ENCODE results near the gene OTUD4.

DNA sequence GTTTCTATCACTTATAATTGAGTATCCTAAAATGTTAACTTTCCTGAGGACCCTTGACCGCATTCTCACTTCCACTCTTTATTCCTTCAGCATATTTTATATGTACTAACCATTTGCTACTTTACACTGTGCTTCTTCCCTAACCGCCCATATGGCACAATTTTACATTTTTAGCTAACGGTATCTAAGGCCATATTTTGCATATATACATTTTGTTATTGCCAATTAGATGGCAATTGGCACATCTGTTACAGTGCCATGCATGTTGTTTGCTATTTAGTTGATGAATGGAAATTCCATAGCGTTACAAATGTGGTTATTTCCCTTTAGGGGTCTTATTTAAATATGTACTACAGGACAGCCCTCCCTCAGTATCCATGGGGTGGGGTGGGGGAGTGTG is 20.0 kb upstream of the OTUD4 start:
- TF ChIP-seq KLF16 (IDR thresholded peaks at IDR 0.05) (no peak), MAZ (CRISPR knock-in tag; conservative IDR thresholded peaks at IDR 0.05 in 1 of 2, IDR thresholded peaks at IDR 0.05 in 1 of 2) (no peak), CCNT2 (IDR thresholded peaks at IDR 0.05; ENCODE audit: borderline replicate concordance, extremely low read depth, insufficient read length, low read depth, low read length) (no peak), CTCF (IDR thresholded peaks at IDR 0.05 in 2 of 3, conservative IDR thresholded peaks at IDR 0.05 in 1 of 3; ENCODE audit: insufficient read depth in 2 of 3, low read depth in 1 of 3, low read length in 3 of 3) (no peak), ZNF324 (CRISPR knock-in tag; IDR thresholded peaks at IDR 0.05) (no peak)

Measured in K562 (cell line).